Measurements from ENCODE around the gene LIN7B.
"Not testable (repeated sequence)": the region's sequence is repeated elsewhere in the genome, so short reads cannot be mapped to it uniquely, and the experiment has no call there.

The LIN7B gene

GRCh38 chr19:49136771-49137171, 22.6 kb downstream of the LIN7B start:
- peak; percentile 43 for DNase-seq (ENCODE audit: low read depth)
- TF ChIP-seq CTCF (conservative IDR thresholded peaks at IDR 0.05; ENCODE audit: low read length) = no peak
- H3K4me3 ChIP-seq (ENCODE audit: low read length) = no peak overlapping the region

- DNase-seq (ENCODE audit: low read depth) = no peak
- no peak for TF ChIP-seq CTCF (conservative IDR thresholded peaks at IDR 0.05; ENCODE audit: low read length)
- no peak overlapping the region for H3K4me3 ChIP-seq (ENCODE audit: low read length)
Measured at GRCh38 chr19:49140951-49141350, 26.8 kb downstream of the LIN7B start.

GRCh38 chr19:49141352-49141751, 27.2 kb downstream of the LIN7B start:
- H3K4me3 ChIP-seq (ENCODE audit: low read length) = no peak overlapping the region
- no peak for DNase-seq (ENCODE audit: low read depth)
- TF ChIP-seq CTCF (conservative IDR thresholded peaks at IDR 0.05; ENCODE audit: low read length) = no peak

- DNase-seq (ENCODE audit: low read depth) = peak; percentile 87
- TF ChIP-seq CTCF (conservative IDR thresholded peaks at IDR 0.05; ENCODE audit: low read length) = no peak
- H3K4me3 ChIP-seq (ENCODE audit: low read length) = peak overlapping the region; percentile 89
Measured at GRCh38 chr19:49142866-49143335, 28.7 kb downstream of the LIN7B start.

GRCh38 chr19:49145573-49146407, 31.6 kb downstream of the LIN7B start:
- DNase-seq (ENCODE audit: low read depth) = peak; percentile 72
- TF ChIP-seq CTCF (conservative IDR thresholded peaks at IDR 0.05; ENCODE audit: low read length) = peak; percentile 73
- H3K4me3 ChIP-seq (ENCODE audit: low read length) = peak overlapping the region; percentile 39

GRCh38 chr19:49146408-49146770, 32.2 kb downstream of the LIN7B start:
- DNase-seq (ENCODE audit: low read depth) = peak; percentile 56
- H3K4me3 ChIP-seq (ENCODE audit: low read length) = not testable (repeated sequence)

GRCh38 chr19:49148044-49148682, 34.0 kb downstream of the LIN7B start:
- no peak for DNase-seq (ENCODE audit: low read depth)
- H3K4me3 ChIP-seq (ENCODE audit: low read length) = no peak overlapping the region
- no peak for TF ChIP-seq CTCF (conservative IDR thresholded peaks at IDR 0.05; ENCODE audit: low read length)

Measured in AG10803 (cell line).